Stimulated activated CD4-positive, alpha-beta T cell treated with anti-CD3 and anti-CD28 coated beads, Interleukin-1b, Interleukin-23, amount 100 ng/mL, for 24 hours (primary cell): ENCODE data around the gene METTL27.
"Not testable (repeated sequence)": the region's sequence is repeated elsewhere in the genome, so short reads cannot be mapped to it uniquely, and the experiment has no call there.

Experiments used
- DNase-seq, 4 experiments: peaks; one replicate each; pipeline ENCODE4 v3.0.0-alpha.2; 2020; ENCODE audit warnings: low read depth in 4 of 4, low spot score in 1 of 4

METTL27 gene

DNA sequence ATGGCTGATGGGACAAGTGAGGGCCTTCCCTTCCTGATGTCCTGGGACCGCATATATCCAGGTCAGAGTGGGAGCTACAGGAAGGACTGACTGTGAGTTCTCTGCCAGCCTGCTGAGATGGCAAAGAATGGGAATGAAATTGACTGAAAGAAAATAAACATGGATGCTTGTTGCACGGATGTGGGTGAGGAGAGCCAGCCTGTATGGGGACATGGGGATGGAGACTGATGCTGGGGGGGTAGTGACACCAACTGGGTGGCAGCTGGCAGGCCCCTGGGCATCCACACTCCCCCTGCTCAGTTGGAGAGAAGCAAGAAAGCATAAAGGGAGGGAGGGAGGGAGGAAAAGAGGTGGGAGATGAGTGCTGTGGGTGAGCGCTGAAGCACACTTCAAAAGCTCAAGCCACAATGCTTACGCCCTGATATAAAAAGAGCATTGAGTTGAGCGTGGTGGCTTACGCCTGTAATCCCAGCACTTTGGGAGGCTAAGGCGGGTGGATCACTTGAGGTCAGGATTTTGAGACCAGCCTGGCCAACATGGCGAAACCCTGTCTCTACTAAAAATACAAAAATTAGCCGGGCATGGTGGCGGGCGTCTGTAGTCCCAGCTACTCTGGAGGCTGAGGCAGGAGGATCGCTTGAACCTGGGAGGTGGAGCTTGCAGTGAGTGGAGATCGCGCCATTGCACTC, 20.6 kb downstream of the METTL27 start:
- DNase-seq, result not testable (repeated sequence)

DNA sequence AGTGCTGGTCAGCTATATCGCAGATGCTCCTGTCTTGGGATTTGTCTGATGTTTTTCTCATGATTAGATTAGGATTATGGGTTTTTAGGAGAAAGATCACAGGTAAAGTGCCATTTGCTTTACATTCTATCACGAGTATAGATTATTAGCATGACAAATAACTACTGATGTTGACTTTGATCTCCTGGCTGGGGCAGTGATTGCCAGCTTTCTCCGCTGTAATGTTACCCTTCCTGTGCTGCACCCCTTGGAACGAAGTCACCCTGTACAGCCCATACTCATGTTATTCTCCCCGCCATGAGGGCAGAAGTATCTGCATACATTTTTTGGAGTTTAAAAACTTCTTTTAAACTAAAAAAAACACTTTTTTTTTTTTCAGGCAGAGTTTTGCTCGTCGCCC, 22.3 kb downstream of the METTL27 start:
- DNase-seq, result no peak

DNA sequence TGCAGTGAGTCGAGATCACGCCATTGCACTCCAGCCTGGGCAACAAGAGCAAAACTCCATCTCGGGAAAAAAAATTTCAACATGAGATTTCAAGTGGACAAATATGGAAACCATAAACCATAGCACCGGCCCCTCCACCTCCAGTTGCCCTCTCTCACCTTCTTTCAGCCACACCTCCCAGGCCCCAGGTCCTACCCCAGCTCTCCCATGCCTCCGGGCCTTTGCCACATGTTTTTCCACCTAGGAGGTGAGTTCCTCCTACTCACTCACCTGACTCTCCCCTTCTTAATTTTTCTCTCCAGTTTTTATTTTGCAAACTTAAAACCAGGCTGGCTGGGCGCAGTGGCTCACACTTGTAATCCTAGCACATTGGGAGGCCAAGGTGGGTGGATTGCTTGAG, 25.2 kb downstream of the METTL27 start:
- DNase-seq, result no peak

GRCh38 chr7:73815436-73815835, 26.9 kb downstream of the METTL27 start:
- no peak for DNase-seq

- DNase-seq, result no peak
Observed at GRCh38 chr7:73812996-73813395, 29.3 kb downstream of the METTL27 start.

DNA sequence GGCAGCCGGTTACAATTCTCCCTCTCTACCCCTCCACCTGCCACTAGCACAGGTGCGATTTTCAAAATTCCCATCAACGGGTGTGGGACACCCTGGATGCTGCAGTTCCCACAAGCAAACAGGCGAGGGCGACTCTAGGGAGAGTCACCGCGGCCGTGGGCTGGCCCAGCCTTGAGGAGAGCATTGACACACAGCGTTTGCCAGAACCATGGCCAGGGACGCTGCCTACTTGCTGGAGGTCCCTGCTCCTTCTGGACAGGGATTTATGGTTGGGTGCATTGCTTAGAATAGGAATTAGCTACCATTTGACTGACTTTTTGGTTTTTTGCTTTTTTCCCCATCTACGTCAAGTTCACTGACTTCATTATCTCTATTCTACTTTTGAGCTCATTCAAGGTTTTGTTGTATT, 30.6 kb downstream of the METTL27 start:
- peak; percentile 11 to 38 (median 27) for DNase-seq

DNA sequence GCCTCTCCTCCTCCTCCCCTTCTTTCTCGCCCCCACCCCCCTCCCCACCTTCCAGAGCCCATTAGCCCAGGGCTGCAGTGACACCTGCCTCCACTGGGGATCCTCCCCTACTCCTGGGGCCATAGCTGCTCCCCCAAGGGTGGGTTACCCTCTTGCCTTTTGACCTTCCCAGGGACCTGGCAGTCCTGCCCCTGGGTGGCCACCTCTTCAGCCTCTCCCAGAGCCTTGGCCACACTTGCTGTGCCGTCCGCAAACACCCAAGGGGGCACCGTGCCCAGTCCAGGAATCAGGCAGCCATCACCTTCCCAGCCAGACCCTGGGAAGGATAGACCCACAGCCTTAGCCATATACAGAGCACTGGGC, 31.3 kb downstream of the METTL27 start:
- no peak for DNase-seq

DNA sequence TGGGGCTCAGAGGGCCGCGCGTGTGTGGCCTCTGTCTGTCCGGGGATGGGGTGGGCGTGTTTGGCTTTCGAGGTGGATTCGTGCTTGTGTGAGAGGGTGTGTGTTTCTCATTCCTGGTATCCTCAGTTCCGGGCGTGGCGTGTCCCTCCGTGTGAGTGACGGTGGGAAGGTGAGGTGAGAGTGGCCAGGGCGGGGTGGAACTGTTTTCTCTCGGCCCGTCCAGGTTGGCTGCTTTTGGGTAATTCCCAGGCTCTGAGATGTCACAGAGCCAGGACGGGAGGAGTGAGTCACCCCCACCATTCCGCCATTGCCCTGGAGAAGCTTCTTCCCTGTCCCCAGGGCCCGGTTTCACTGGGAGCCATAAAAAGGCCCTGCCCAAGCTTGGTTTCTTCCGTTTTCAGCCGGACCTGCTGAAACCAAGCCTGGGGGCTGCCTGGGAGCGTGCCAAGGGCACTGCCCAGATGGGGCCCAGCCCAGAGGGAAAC, 32.8 kb downstream of the METTL27 start:
- no peak for DNase-seq

GRCh38 chr7:73802459-73802858, 39.9 kb downstream of the METTL27 start:
- DNase-seq, result no peak

GRCh38 chr7:73801577-73801976, 40.7 kb downstream of the METTL27 start:
- no peak for DNase-seq

DNA sequence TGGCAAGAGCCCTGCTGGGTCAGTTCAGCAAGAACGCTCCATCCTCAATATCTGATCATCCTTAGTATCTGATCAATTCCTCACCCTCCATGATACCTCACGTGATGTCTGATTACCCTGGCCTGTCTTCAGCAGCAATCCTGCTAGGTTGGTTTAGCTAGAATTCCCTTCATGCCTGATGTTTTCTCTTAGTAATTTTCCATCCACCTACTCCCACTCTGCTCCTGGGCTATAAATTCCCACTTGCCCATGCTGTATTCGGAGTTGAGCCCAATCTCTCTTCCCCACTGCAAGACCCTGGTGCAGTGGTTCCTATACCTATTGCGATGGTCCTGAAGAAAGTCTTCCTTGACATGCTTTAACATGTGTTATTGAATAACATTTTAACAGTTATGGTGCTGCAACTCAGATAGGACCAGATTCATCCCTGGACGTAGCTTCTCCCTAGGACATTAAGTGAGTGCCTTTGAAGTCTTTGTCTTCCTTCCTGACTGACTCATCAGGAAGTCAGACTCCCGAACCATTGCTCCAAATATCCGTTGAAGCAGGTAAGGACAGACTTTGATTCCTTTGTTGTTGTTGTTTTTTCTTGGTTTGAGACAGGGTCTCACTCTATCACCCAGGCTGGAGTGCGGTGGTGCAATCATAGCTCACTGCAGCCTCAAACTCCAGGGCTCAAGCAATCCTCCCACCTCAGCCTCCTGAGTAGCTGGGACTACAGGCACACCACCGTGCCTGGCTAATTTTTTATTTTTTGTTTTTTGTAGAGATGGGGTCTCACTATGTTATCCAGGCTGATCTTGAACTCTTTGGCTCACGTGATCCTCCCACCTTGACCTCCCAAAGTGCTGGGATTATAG, 42.8 kb downstream of the METTL27 start:
- no peak for DNase-seq

DNA sequence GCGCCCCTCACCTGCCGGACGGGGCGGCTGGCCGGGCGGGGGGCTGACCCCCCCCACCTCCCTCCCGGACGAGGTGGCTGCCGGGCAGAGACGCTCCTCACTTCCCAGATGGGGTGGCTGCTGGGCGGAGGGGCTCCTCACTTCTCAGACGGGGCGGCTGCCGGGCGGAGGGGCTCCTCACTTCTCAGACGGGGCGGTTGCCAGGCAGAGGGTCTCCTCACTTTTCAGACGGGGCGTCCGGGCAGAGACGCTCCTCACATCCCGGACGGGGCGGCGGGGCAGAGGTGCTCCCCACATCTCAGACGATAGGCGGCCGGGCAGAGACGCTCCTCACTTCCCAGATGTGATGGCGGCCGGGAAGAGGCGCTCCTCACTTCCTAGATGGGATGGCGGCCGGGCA, 45.1 kb downstream of the METTL27 start:
- DNase-seq, result not testable (repeated sequence)

DNA sequence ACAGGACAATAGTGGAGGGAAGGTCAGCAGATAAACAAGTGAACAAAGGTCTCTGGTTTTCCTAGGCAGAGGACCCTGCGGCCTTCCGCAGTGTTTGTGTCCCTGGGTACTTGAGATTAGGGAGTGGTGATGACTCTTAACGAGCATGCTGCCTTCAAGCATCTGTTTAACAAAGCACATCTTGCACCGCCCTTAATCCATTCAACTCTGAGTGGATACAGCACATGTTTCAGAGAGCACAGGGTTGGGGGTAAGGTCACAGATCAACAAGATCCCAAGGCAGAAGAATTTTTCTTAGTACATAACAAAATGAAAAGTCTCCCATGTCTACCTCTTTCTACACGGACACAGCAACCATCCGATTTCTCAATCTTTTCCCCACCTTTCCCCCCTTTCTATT, 45.7 kb downstream of the METTL27 start:
- not testable (repeated sequence) for DNase-seq

DNA sequence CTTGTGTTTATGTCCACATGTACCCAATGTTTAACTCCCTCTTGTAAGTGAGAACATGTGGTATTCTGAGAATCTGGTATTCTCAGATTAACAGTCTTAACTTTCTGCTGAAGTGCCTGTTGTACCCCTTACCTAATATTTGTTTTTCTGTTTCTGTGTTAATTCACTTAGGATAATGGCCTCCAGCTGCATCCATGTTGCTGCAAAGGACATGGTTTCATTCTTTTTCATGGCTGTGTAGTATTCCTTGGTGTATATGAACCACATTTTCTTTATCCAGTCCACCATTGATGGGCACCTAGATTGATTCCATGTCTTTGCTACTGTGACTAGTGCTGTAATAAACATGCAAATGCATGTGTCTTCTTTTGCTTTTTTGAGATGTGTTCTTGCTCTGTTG, 47.1 kb downstream of the METTL27 start:
- DNase-seq, result not testable (repeated sequence)

- not testable (repeated sequence) for DNase-seq
Observed at GRCh38 chr7:73791170-73791690, 51.1 kb downstream of the METTL27 start.

DNA sequence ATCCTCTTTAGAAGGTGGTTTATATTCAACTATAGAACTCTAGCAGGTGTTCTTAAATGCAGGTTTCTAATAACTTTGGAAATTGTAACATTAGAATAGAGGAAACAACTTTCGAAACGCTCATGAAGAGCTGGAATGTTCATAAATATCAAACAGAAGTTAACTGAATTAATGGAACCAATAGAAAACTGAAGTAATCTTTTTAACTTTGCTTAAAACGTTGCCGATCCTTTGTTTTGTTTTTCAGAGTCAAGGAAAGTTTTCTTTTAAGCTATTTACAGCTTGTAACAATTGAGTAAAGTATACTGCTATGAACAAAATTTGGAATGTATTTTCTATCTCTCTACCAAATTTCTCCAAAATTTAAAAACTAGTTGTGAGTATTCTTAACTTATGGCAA, 53.3 kb downstream of the METTL27 start:
- no peak for DNase-seq

GRCh38 chr7:73787786-73788048, 54.6 kb downstream of the METTL27 start:
- DNase-seq, result not testable (repeated sequence)

GRCh38 chr7:73786588-73786987, 55.7 kb downstream of the METTL27 start:
- no peak for DNase-seq
